UCSD-AML1 (cell line): ENCODE results near the gene CCL11.
A peak's percentile ranks its signal among the peaks of the same experiment; 100 is the strongest.

Experiments
- DNase-seq: peaks from one replicate; lab custom pipeline; 2025; ENCODE audit not compliant: unreplicated experiment; lab: John Stamatoyannopoulos, UW

The CCL11 gene

DNA sequence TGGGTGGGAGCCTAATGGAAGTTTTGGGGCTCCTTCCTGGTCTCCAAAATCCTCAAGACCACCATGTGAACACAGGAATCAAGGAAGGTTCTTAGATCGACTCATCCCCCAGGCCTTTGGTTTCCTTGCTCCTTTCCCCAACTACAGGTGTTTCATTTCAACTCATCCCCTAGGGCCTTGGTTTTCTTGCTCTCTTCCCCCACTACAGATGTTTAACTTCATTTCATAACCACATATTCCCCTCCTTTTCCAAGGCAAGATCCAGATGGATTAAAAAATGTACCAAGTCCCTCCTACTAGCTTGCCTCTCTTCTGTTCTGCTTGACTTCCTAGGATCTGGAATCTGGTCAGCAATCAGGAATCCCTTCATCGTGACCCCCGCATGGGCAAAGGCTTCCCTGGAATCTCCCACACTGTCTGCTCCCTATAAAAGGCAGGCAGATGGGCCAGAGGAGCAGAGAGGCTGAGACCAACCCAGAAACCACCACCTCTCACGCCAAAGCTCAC is at the start of gene CCL11:
Gene CCL11, plus strand, starts transcription at position 457 of the 507 bp plus-strand sequence. CDS start 67 bp downstream, outside the sequence.
- DNase-seq, result no peak

DNA sequence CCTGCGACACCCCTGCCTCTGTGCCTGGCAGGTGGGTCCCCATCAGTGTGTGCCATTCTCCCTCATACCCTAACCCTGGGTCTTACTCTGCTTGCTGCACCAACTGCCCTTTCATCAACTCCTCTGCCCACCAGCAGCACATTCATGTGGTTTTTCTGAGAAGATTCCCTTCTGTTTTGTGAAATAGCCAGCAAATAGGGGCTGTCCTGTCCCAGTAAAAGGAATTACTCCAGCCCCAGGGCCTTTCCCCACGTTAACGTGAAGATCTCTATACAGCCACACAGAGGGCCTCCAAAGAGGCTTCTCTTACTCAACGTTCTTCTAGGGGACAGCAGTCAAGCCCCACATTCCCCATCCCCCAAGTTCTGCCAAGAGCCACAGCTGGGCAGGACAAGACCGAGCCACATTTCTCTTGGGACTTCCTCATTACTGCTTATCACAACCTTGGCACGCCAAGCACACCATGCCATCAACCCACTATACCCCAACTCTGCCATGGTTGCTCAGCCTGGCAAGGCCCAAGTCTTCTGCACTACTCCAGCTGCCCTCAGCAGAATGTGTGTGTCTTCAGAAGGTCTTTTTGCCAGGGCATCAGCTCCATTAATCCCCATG is 49.2 kb upstream of the CCL11 start:
- DNase-seq, result no peak

- DNase-seq, result no peak
These were observed 48.1 kb upstream of the CCL11 start for GRCh38 chr17:34237458-34237857.

GRCh38 chr17:34241062-34241461 is 44.5 kb upstream of the CCL11 start:
- peak; percentile 71 for DNase-seq

DNA sequence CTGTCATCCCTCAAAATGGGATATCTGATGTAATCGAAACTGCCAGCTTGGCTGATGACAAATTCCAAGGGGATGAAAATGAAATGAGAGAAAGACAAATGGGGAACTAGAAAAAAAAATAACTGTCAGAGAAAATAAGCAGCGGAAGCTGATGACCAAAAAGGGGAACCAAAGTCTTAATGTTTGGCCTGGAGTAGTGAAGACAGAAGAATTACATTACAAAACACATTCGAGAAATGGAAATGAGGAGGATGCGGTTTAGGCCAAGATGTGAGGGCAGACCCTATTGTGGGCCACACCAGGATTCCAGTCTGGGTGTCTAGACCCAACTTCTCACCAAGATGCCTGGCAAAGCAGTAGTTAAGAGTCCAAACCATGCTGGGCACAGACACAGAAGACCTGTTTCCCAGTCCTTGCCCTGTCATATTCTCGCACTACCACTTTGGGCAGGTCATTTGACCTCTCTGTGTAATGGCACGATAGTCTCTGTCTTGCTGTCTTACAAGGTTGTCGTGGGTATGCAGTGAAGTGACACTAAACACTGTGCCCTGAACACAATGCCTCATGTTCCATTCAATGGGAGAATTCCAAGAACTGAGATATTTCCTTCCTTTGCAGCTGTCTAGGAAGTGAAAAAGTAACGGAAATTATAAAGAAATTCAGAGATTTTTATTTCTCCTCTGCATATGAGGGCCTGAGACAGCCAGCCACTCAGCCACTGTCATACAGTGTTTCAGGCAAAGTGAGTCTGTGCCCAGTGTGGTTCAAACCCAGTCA is 42.8 kb upstream of the CCL11 start:
- peak; percentile 56 for DNase-seq

DNA sequence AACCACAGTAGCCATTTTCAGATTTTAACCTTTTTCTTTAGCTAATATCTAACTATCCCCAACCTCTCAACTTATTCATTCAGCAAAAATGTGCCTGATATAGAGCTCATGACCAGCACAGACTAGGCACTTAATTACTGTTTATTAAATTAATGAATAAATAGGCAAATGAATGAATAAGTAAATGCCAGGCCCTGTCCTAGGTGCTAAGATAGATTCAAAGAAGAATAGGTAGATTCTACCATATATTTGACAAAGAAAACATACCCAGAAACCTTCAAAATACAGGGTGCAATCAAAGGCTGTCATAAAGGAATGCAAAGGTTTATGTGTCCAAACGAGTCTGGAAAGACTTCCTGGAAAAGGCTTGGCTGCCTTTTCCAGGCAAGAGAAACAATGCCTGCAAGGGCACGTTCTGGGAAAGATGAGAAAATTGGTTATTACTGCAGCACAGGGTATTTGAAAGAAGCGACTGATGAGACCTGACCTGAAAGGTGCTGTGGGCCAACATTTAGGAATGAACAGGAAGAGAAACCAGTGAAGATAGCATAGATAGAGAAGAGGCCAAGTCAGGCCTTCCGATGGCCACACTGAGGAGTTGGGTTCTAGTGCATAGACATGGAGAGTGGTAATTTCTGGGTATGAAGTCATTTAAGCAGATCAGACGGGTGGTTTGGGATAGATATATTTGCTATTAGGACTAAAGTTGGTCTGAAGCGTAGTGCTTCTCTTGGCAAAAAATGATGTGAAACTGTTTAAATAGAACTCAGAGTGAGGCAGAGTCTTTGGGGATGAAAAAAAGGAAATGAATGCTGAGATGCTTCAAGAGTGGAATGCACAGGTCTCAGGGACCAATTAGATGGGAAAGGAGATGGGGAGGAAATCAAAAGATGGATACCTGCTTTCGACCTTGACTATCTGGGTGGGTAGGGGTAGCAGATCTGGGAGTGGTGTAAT is 41.9 kb upstream of the CCL11 start:
- DNase-seq, result no peak

DNA sequence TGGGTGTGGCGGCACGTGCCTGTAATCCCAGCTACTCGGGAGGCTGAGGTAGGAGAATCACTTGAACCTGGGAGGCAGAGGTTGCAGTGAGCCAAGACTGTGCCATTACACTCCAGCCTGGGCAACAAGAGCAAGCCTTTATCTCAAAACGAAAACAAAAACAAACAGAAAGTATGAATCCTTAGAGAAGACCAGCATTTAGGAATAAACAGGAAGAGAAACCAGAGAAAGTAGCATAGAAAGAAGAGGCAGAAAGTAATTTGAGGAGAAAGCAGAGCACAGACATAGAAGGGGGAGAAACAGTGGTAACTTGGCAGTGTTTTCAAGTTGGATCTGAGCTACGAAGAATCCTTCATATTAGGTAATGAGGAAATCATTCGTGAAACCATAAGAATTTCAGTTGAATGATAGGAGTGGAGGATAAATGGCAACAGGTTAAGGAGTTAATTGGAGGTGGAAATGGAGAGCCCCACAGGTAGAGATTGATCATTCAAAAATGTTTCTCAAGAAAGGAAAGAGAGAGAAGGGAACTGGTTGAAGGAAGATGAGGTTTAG is 40.1 kb upstream of the CCL11 start:
- DNase-seq, result no peak

GRCh38 chr17:34246446-34246845 is 39.1 kb upstream of the CCL11 start:
- peak; percentile 40 for DNase-seq

DNA sequence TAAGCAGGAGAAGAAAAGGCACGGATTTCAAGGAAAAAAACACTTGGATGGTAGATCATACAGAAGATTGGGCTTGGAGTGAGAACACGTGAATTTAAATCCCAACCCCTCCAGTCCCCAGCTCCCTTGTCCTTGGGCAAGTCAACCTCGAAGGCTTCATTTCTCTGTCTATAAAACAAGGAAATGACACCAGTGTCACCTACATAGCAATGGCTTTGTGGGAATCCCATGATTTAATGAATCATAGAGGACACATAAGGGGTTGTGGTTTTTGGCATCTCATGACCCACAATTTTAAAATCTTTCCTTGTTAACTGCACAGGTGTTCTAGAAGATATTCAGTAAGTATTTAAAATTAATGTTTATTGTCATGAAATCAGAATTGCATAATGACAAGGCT is 38.7 kb upstream of the CCL11 start:
- DNase-seq, result no peak

DNA sequence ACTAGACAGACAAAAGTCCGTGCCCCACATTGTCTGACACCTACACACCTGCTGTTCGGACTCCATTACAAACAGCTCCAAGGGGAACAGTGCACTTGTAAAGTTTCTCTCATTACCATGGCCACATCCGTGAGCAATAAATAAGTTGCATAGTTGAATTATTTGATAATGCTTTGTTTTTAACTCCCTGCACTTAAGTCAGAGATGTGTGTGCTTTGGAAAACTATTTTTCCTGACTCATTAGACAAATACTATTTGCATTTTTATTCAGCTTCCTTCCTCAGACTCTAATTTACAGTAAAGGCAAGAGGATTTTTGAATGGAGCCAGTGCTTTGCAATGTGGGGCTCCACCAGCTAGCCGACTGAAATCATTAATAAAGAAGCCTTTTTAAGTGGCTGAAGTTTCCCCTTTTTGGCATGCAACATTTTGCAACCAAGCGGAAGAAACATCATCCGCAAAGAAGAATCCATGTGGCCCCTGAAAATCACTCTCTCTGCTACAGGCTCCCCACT is 37.0 kb upstream of the CCL11 start:
- no peak for DNase-seq

DNA sequence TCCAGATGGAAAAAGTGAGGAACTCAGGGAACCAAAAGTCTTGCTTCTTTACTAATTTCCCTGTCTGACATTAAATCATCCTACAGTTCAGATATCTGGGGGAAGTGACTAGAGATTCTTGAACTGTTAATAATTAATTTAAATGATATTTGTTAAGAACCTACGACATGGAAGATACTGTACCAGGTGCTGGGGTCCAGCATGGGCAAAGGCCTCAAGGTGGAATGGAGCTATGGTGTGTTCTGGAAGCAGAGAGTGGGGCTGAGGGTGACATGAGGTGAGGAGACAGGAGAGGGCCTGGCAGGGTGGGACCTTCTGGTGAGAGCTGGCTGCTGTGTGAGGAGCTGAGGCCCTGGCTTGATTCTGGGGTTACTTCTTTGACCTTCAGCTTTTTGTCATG is 36.5 kb upstream of the CCL11 start:
- no peak for DNase-seq

DNA sequence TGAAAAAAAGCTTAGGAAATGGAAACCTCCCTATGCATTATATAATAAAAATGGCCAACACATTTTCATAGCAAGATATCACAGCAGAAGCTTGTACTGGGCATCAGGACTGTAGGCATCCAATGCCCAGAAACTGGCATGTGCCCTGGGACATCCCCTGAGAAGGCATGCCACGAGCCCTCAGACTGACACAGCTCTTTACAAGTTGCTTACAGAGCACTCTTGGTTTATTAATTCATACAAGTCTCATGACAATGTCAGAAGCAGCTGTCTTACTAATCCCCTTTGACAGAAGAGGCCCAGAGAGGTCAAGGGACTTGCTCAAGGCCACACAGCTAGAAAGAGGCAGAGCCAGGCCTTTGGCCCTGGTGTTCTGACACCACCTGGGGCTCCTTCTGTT is 36.1 kb upstream of the CCL11 start:
- no peak for DNase-seq

DNA sequence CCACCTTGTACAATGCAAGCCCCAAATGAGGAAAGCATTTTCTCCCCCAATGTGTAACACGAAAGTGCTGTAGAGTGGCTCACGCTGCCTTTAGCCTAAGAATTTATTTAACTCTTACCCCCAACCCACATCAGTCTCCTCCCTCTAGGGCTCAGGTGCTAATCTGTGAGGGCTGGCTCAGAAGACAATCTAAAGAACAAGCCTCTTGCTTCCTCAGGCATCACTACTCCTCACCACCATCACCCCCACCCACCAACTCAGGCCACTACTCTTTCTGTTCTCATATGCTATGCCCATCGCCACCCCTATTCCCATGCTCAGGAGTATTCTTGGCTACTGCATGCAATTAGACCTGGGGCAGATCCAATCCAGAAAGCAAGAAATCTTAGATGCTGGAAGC is 34.4 kb upstream of the CCL11 start:
- no peak for DNase-seq

DNA sequence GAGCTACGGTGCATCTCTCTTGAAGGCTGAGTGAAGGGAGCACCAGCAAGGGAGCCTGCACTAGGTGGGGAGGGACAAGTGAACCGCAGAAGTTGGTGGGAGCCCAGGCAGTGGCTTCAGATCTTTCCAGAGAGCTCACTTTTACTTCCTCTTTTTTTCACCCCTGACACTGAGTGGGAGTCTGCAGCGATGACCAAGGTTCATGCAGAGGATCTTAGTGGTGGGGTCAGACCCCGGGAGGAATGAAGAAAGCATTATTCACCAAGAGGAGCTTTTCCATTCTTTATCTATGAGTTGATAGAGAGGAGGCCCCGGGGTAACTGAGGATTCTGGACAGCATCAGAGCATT is 33.5 kb upstream of the CCL11 start:
- DNase-seq, result peak; percentile 71

DNA sequence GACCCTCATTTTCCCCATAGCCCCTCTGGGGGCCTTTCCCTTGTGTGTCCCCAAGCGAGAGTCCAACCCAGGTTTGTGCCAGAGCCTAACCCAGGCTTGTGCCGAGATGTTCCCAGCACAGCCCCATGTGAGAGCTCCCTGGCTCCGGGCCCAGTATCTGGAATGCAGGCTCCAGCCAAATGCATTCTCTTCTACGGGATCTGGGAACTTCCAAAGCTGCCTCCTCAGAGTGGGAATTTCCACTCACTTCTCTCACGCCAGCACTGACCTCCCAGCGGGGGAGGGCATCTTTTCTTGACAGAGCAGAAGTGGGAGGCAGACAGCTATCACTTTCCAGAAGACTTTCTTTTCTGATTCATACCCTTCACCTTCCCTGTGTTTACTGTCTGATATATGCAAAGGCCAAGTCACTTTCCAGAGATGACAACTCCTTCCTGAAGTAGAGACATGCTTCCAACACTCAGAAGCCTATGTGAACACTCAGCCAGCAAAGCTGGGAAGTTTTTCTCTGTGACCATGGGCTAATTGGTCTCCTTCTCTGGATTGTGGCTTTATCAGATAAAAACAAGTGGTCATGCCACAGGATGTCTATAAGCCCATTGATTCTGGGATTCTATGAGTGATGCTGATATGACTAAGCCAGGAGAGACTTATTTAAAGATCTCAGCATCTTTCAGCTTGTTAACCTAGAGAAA is 33.0 kb upstream of the CCL11 start:
- no peak for DNase-seq

DNA sequence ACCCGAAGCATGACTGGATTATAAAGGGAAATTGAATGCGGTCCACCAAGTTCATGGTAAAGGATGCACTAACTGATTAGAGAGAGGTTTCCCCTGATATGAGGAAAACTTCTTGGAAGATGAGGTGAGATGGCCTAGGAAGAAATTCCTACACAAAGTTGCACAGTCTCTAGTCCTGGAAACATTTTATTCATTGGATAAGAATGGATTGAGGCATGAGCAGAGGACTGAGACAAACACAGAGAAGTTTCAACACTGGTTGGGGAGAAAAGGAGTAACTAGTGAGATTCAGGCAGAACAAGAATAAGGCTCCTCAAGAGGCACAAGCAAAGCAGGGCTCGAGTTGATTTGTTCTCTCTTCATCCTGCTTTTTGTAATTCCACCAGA is 32.4 kb upstream of the CCL11 start:
- no peak for DNase-seq

- no peak for DNase-seq
These were observed 31.4 kb upstream of the CCL11 start for GRCh38 chr17:34254146-34254545.

DNA sequence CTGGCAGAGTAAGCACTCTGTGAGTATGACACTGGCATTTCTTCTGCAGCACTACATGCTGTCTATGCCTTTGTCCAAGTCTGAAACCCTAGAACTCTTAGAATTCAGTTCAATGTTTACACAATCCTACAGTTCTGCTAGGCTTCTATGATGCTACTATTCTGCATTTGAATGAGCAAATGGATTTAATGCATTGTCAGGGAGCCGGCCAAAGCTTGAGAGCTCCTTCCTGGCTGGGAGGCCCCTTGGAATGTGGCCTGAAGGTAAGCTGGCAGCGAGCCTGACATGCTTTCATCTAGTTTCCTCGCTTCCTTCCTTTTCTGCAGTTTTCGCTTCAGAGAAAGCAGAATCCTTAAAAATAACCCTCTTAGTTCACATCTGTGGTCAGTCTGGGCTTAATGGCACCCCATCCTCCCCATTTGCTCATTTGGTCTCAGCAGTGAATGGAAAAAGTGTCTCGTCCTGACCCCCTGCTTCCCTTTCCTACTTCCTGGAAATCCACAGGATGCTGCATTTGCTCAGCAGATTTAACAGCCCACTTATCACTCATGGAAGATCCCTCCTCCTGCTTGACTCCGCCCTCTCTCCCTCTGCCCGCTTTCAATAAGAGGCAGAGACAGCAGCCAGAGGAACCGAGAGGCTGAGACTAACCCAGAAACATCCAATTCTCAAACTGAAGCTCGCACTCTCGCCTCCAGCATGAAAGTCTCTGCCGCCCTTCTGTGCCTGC is 30.7 kb upstream of the CCL11 start, which contains the start of gene CCL2:
Gene CCL2, plus strand, starts transcription at position 635 of the 730 bp plus-strand sequence. Its CDS starts 65 bp downstream, at position 700.
- DNase-seq, result peak; percentile 62

- no peak for DNase-seq
These were observed 30.2 kb upstream of the CCL11 start for GRCh38 chr17:34255381-34255732.

- DNase-seq, result no peak
These were observed 29.7 kb upstream of the CCL11 start for GRCh38 chr17:34255841-34256240.
